HEK293T (cell line): ENCODE measurements around the gene PTCHD4.

Source experiments
- BHLHE40 ChIP-seq: fragments of 450-650 bp; IDR thresholded peaks from 2 replicates; pipeline ENCODE4 v1.6.1; 2016; ENCODE audit warnings: mild to moderate bottlenecking, moderate library complexity, borderline replicate concordance
- FOXK2 ChIP-seq: fragments of 450-650 bp; IDR thresholded peaks from 2 replicates; pipeline ENCODE4 v1.6.1; 2016; ENCODE audit warnings: mild to moderate bottlenecking
- HDGF ChIP-seq: fragments of 450-650 bp; IDR thresholded peaks from 2 replicates; pipeline ENCODE4 v1.6.1; 2017; ENCODE audit warnings: antibody characterized with exemption, borderline replicate concordance
- L3MBTL2 ChIP-seq: fragments of 450-650 bp; conservative IDR thresholded peaks from 2 replicates; pipeline ENCODE4 v1.6.1; 2016; ENCODE audit warnings: mild to moderate bottlenecking
- NFRKB ChIP-seq: fragments of 450-650 bp; IDR thresholded peaks from 2 replicates; pipeline ENCODE4 v1.6.1; 2016; ENCODE audit warnings: mild to moderate bottlenecking, moderate library complexity
- SP1 ChIP-seq: fragments of 450-650 bp; IDR thresholded peaks from 2 replicates; pipeline ENCODE4 v1.6.1; 2017
- SUZ12 ChIP-seq: fragments of 450-650 bp; IDR thresholded peaks from 2 replicates; pipeline ENCODE4 v1.6.1; 2016; ENCODE audit warnings: mild to moderate bottlenecking
- TF ChIP-seq, protein P1 (sequence below): fragments of 450-650 bp; IDR thresholded peaks from 2 replicates; pipeline ENCODE4 v1.6.1; 2016

DNA sequence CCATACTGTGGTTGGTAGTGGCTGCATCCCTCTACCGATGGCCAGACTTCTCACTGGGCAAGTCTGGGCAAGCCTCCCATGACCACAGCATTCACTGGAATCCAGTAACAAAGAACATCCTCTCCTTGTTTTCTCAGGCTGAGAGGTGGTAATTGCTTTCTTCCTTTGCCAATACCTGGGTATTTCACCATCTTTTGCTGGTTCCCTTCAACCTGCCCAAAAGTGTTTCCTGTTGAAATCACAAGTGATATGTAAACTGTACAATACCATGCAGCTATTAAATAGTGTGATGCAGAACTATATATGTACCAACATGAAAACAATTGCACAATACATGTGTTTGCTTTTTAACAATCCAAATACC lies at the start of gene PTCHD4:
- TF ChIP-seq BHLHE40 (no peak), NFRKB (no peak), SUZ12 (no peak), SP1 (no peak), FOXK2 (no peak), HDGF (no peak), L3MBTL2 (no peak)
- TF ChIP-seq, protein P1, sequence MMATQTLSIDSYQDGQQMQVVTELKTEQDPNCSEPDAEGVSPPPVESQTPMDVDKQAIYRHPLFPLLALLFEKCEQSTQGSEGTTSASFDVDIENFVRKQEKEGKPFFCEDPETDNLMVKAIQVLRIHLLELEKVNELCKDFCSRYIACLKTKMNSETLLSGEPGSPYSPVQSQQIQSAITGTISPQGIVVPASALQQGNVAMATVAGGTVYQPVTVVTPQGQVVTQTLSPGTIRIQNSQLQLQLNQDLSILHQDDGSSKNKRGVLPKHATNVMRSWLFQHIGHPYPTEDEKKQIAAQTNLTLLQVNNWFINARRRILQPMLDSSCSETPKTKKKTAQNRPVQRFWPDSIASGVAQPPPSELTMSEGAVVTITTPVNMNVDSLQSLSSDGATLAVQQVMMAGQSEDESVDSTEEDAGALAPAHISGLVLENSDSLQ = no peak
